ENCODE results near the gene SIRT6.

GRCh38 chr19:4213116-4213515 is 30.8 kb upstream of the SIRT6 start:
- TF ChIP-seq POLR2AphosphoS5 (IDR thresholded peaks at IDR 0.05), result no peak
- no peak for TF ChIP-seq CTCF (IDR thresholded peaks at IDR 0.05)
